Effector CD8-positive, alpha-beta T cell (primary cell): ENCODE data around the gene BIRC2.
"Not testable (repeated sequence)": the region's sequence is repeated elsewhere in the genome, so short reads cannot be mapped to it uniquely, and the experiment has no call there.

Source experiments
- DNase-seq: peaks from one replicate; lab custom pipeline; 2025; lab: John Stamatoyannopoulos, UW
- total RNA-seq, 4 experiments: gene quantifications; one replicate each; lab custom pipeline; 2026; lab: John Stamatoyannopoulos, UW

The BIRC2 gene
- total RNA-seq: 109 to 181 (median 161) reads per million in 4 experiments

DNA sequence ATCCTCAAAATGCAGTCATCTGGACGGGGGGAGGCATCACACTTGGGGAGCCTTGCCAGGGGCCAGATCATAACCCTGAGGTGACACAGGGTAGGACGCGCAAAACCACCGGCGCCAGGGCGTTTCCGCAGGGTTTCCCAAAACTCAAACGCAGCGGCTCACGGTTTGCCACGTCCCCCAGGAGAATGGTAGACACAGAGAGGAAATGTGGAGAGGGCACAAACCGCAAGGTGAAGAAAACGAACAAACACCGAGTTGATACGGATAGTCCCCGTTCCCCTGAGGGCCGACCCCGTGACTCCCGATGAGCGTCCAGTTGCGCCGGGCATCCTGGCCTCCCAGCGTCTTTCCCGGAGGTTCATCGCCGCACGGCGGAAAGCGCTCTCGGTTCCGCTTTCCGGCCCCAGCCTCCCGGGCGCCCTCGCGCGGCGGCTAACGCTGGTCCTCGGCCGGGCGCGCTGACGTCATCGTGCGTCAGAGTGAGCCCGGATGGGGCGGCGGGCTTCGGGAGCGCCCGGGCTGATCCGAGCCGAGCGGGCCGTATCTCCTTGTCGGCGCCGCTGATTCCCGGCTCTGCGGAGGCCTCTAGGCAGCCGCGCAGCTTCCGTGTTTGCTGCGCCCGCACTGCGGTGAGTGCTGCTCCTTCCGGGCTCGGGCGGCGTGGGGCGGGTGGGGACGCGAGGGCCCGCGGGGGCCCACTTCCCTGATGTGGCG is at the start of gene BIRC2:
BIRC2 (plus strand) TSS at position 467 of the 714 bp plus-strand sequence. CDS start 2,641 bp downstream, outside the sequence.
- DNase-seq: peak; percentile 94

GRCh38 chr11:102300837-102301236 is 46.2 kb upstream of the BIRC2 start:
- DNase-seq: not testable (repeated sequence)

DNA sequence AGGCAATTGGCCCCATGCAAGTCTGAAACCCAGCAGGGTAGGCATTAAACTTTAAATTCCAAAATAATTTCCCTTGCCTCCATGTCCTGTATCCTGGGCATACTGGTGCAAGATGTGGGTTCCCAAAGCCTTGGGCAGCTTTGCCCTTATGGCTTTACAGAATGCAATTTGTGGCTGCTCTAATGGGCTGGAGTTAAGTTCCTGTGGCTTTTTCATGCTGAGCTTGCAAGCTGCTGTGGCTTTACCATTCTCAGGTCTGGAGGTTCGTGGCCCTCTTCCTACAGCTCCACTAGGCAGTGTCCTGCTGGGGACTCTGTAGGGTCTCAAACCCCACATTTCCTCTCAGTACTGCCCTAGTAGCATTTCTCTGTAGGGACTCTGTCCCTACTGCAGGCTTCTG is 44.8 kb upstream of the BIRC2 start:
- DNase-seq: no peak

DNA sequence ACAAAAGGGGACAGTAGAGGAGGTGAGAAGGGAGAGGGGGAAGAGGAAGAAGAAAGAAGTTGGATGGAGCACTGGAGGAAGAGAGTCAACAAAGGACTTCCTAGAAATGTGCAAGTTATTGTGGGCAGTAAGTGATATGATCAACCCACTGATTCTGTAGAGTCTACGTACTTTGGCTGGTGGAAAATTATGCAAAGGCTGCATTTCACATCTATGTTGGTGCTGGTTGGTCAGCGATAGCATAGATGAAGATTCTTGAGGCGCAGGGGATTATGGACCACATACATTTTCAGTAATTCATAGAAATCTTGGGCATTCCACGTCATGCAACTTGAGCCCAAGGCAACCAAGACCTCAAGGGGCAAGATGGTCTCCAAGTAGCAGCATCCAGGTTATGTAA is 42.3 kb upstream of the BIRC2 start:
- DNase-seq: no peak

DNA sequence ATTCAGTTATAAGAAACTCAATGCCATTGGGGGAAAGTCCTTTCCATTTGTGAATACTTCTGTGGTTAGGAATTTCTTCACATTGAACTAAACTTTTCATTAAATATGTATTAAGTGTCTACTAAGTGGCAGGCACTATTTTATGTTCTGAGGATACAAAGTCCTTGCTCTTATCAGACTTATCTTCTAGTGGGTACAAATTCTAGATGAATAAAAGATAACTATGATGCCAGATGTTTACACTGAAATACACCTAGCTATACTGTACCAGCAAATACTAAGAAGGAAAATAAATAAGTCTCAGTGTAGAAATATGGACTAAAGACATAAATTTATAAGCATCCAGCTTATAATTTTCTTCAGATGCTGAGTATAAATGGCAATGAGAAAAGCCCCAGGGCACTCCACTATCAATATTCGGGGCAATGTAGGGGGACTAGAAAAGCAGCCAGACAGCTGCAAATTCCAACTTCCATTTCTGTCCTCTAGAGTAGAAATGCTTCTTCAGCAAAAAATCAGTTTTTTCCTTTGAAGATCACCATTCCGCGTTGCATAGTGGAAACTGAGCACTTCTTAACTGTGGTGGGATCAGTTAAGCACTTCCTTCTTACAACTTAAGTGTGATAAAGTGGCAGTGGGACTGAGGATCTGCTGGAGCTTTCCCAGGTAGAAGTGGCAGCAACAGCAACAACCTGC is 41.5 kb upstream of the BIRC2 start:
- no peak for DNase-seq

- no peak for DNase-seq
These were observed 40.9 kb upstream of the BIRC2 start for GRCh38 chr11:102306048-102306597.

DNA sequence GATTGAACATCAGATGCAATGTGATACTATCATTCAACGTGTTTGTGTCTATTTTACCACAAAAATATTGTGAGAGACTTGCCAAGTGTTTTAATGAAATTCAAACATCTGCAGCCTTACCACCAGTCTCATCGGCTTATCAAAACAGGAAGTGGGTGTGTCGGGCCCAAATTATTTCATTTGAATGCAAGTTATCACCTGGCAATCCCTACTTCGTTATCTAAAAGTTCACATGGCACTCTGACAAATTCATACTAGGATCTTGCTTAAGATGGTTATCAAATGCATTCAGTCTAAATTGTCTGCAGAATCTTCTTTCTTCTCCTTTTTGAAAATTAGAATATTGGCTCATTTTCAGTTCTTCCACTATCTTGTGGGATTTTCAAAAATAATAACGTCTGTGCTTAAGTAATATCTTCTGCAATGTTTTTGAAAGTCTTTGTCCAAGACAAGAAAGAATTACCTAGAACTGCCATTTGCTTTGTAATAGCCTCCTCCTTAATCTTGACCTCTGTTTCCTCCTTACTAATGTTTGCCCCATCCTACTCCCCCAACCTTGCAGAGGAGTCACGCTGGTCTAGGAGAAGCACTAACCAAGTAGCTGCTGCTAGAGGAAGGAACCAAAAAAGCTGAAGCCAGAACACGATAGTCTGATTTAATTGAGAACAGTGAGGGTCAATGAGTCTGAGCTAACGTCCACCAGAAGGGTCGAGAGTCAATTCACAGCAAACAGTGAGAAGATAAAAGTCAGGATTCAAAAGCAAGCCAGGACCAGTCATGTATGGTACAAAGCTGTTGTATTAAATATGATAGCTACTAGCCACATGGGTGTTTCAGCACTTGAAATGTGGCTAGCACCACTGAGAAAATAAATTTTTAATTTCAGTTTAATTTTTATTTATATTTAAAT is 39.9 kb upstream of the BIRC2 start:
- no peak for DNase-seq

GRCh38 chr11:102307727-102308038 is 39.3 kb upstream of the BIRC2 start:
- DNase-seq: no peak

GRCh38 chr11:102309621-102310541 is 37.1 kb upstream of the BIRC2 start:
- DNase-seq: no peak

GRCh38 chr11:102312667-102313066 is 34.3 kb upstream of the BIRC2 start:
- no peak for DNase-seq

GRCh38 chr11:102313238-102313940 is 33.6 kb upstream of the BIRC2 start:
- no peak for DNase-seq

GRCh38 chr11:102314784-102315183 is 32.2 kb upstream of the BIRC2 start:
- no peak for DNase-seq

DNA sequence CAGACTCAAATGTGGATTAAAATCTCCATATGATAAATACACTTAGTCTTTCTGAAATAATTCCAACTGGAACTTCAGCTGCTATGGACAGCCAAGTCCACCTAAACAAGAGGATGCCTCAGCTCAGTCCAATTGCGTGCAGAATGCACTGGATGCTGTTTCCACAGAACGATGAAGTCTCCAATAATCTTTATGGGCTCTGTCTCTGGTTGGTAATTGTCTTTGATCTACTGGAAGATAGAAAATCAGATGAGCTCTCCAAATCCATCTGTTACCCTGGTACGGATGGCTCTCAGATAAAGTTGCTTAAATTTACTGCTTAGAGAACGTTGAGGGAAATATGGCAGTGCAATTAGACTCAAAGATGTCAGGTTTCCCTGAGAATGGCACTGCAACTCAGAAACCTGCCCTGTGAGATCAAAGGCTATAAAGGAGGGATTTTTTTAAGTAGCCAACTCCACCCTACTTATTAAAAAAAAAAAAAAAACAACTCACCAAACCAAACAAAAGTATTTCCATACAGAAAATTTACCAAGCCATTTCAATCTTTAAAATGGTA is 30.6 kb upstream of the BIRC2 start:
- no peak for DNase-seq

DNA sequence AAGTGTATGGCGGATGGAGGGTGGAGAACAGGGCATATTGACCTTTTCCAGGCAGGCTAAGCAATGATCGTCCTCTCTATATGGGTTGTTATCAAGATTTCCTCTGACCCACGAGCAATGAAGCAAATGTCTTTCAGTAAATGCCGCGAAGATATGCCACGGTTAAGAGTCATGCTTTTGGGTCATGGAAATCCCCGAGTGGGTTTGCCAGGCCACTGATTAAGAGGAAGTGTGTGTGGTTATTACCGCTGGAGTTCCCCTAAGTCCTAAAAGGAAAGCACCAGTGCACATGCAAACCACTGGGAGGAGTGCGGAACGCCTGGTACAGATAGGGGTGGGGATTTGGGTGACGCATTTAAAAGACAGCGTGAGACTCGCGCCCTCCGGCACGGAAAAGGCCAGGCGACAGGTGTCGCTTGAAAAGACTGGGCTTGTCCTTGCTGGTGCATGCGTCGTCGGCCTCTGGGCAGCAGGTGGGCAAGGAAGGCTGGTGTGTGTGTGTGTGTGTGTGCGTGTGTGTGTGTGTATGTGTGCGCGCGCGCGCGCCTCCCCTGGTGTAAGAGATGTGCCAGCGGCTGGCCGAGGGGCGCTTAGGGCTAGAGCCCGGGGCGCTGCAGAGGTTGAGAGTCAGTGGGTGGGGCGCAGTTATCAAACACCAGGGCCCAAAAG is 29.8 kb upstream of the BIRC2 start, which contains the start of gene BIRC3:
BIRC3 (plus strand) TSS at position 386 of the 669 bp plus-strand sequence. CDS start 7,026 bp downstream, outside the sequence.
- peak; percentile 85 for DNase-seq

DNA sequence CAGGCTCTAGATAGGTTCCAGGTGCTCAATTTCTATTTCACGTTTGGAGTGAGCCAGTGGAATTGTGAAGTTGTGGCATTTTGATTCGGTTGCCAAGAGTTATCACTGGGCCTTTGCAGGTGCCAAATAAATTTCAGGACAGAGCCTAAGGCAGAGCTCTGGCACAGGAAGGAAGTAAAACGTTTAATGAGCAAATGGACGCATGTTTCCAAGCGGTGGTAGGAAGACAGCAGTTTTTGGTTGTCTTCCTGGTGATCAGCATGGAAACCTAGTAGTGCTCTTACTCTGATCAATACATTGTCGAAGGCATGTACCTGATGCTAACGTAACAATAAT is 29.3 kb upstream of the BIRC2 start:
- no peak for DNase-seq

DNA sequence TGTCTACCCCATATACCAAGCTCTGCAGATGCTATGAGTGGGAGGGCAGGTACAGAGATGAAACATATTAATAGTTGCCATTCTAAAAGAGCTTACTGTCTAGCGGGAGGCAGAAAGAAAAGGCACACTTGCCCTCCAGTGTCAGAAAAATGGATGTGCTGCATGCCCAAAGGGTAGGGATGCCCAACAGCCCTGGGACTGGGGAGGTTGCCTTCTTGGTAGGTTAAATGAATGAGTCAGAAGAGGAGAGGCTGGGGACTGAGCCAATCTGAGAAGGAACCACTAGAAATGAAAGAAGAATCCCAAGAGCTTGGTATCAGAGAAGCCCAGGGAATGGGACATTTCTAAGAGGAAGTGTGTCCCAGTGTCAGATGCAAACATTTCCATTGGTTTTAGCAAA is 28.5 kb upstream of the BIRC2 start:
- DNase-seq: no peak

DNA sequence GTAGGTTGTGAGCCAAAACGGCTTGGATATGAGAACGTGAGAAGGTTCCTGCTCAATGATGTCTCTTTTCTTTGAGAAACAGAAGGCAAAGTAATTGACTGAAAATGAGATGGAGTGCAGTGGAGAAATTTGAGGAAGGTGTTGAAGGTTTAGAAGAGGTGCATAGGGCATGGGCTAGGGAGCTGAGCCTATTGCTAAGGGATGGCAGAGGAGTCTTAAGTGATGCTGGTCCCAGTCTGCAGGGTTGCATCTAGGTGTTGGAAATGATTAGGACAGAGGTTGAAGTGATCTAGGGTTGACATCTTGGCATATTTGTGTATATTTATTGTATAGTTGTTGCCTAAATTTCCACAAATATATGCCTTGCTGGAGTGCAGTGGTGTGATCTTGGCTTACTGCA is 27.5 kb upstream of the BIRC2 start:
- DNase-seq: no peak

DNA sequence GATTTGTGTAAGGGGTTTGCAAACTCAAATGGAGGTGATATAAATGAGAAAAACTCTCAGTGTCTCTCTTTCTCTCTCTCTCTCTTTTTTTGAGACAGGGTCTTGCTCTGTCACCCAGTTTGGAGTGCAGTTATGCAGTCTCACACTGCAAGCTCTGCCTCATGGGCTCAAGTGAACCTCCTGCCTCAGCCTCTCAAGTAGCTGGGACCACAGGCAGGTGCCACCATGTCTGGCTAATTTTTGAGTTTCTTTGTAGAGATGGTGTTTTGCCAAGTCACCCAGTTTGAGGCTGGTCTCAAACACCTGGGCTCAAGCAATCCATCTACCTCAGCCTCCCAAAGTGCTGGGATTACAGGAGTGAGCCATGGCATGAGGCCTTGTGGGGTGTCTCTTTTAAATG is 26.8 kb upstream of the BIRC2 start:
- DNase-seq: no peak

GRCh38 chr11:102320679-102321078 is 26.3 kb upstream of the BIRC2 start:
- no peak for DNase-seq

- no peak for DNase-seq
These were observed 24.5 kb upstream of the BIRC2 start for GRCh38 chr11:102322560-102322959.
